ENCODE data around the gene ZNF236.
"Not testable (repeated sequence)": the region's sequence is repeated elsewhere in the genome, so short reads cannot be mapped to it uniquely, and the experiment has no call there.

DNA sequence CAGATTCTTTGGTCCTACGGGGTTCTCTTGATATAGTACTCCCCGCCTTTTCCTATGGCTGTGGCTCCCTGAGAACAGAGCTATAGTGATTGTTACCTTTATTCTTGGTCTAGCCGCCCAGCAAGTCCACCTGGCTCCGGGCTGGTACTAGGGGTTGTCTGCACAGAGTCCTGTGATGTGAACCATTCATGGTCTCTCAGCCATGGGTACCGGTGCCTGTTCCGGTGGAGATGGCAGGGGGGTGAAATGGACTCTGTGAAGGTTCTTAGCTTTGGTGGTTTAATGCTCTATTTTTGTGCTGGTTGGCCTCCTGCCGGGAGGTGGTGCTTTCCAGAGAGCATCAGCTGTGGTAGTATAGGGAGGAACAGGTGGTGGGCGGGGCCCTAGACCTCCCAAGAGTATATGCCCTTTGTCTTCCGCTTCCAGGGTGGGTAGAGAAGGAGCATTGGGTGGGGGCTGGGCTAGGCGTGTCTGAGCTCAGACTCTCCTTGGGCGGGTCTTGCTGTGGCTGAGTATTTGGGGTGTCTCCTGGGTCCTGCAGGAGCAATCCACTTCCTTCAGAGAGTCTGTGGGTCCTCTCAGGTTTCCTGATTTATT is 143.3 kb downstream of the ZNF236 start:
- TF ChIP-seq BHLHE40 (IDR thresholded peaks at IDR 0.05; ENCODE audit: low read depth, low read length); RAD21 (conservative IDR thresholded peaks at IDR 0.05 in 1 of 2, IDR thresholded peaks at IDR 0.05 in 1 of 2): not testable (repeated sequence)
- TF ChIP-seq, protein P1, sequence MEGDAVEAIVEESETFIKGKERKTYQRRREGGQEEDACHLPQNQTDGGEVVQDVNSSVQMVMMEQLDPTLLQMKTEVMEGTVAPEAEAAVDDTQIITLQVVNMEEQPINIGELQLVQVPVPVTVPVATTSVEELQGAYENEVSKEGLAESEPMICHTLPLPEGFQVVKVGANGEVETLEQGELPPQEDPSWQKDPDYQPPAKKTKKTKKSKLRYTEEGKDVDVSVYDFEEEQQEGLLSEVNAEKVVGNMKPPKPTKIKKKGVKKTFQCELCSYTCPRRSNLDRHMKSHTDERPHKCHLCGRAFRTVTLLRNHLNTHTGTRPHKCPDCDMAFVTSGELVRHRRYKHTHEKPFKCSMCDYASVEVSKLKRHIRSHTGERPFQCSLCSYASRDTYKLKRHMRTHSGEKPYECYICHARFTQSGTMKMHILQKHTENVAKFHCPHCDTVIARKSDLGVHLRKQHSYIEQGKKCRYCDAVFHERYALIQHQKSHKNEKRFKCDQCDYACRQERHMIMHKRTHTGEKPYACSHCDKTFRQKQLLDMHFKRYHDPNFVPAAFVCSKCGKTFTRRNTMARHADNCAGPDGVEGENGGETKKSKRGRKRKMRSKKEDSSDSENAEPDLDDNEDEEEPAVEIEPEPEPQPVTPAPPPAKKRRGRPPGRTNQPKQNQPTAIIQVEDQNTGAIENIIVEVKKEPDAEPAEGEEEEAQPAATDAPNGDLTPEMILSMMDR (IDR thresholded peaks at IDR 0.05) = not testable (repeated sequence)

All from A549 (cell line).